H1 (cell line): ENCODE measurements around the gene CSAG1. TPM values are rescaled to one million over a fixed set of nuclear protein-coding genes. Genes with fewer than 3 reads are reported as not detected.

Source experiments
- BRCA1 ChIP-seq: IDR thresholded peaks from 2 replicates; pipeline ENCODE4 v1.6.1; 2012; ENCODE audit warnings: low read depth, low read length, improper control_type of control experiment
- CHD7 ChIP-seq: fragments of 300-600 bp; sonication (generic); IDR thresholded peaks from 2 replicates; pipeline ENCODE4 v1.7.1; 2012; ENCODE audit warnings: low read length, moderate library complexity, mild to moderate bottlenecking, inconsistent platforms; ENCODE audit not compliant: insufficient replicate concordance
- GABPA ChIP-seq: IDR thresholded peaks from 2 replicates; pipeline ENCODE4 v1.6.1; 2011; ENCODE audit warnings: mild to moderate bottlenecking, low read length, moderate library complexity, borderline replicate concordance; ENCODE audit not compliant: insufficient read depth
- JUND ChIP-seq: IDR thresholded peaks from 2 replicates; pipeline ENCODE4 v1.6.1; 2011; ENCODE audit warnings: mild to moderate bottlenecking, improper control_type of control experiment, low read length
- MAFK ChIP-seq: IDR thresholded peaks from 2 replicates; pipeline ENCODE4 v1.6.1; 2012; ENCODE audit warnings: low read depth, mild to moderate bottlenecking, improper control_type of control experiment, low read length
- POLR2AphosphoS5 ChIP-seq: IDR thresholded peaks from 2 replicates; pipeline ENCODE4 v1.6.1; 2011; ENCODE audit warnings: low read depth, low read length
- SIRT6 ChIP-seq: IDR thresholded peaks from one replicate; pipeline ENCODE4 v1.7.1; 2012; ENCODE audit warnings: low read length, inconsistent platforms
- SUZ12 ChIP-seq: fragments of 200-600 bp; sonication (generic); IDR thresholded peaks from 2 replicates; pipeline ENCODE4 v1.6.1; 2012; ENCODE audit warnings: mild to moderate bottlenecking, inconsistent platforms, low read length, moderate library complexity, mixed read lengths
- TCF12 ChIP-seq: IDR thresholded peaks from 2 replicates; pipeline ENCODE4 v1.6.1; 2011; ENCODE audit warnings: low read depth, mild to moderate bottlenecking, low read length
- YY1 ChIP-seq: IDR thresholded peaks from 2 replicates; pipeline ENCODE4 v1.6.1; 2011; ENCODE audit warnings: low read depth, mild to moderate bottlenecking, low read length
- polyA plus RNA-seq, 7 experiments: library from polyadenylated mRNA; depleted of rRNA in 3 of 7; stranded (reverse) in 5 of 7; unstranded in 2 of 7; fragments of >200 nt in 5 of 7; fragments of 200-250 nt in 2 of 7; gene quantifications; 1 replicate in 5 of 7; 2 replicates in 1 of 7; 4 replicates in 1 of 7; pipeline versions ENCODE4 v1.2.1 to v1.2.3, GENCODE V29; 2011 to 2013; ENCODE audit warnings: missing spikeins in 2 of 7, mixed read lengths in 2 of 7
- total RNA-seq: library from RNA; stranded (reverse); fragmentation: NEBNext Ultra II Directional; extraction: Animal tissue kit (Norgen Biotek cat#: 25700); gene quantifications from 2 replicates; pipeline ENCODE4 v1.2.1, GENCODE V29; 2021

Gene CSAG1
- total and polyA plus RNA-seq, 2 of the 8 experiments (the other 6 are each of a cell fraction or from before 2014, with no cell fraction given) = not detected

- TF ChIP-seq CHD7 (no peak), BRCA1 (no peak), SUZ12 (no peak), JUND (no peak), GABPA (no peak), MAFK (no peak), POLR2AphosphoS5 (no peak), SIRT6 (no peak), YY1 (no peak), TCF12 (no peak)
These were observed at the start of gene CSAG1, which contains the start of gene MAGEA12 (continued) for GRCh38 chrX:152733261-152733975.
